ENCODE measurements around the gene TRPV4. TPM values are rescaled to one million over a fixed set of nuclear protein-coding genes. Genes with fewer than 3 reads are reported as not detected.

The TRPV4 gene
- total RNA-seq, 2 experiments from 2014 or later: 2.1 TPM; not detected in 1

GRCh38 chr12:109795023-109795422, 38.2 kb downstream of the TRPV4 start:
- POLR2A ChIA-PET: no interaction called here
- CTCF ChIA-PET (ENCODE audit: unreplicated experiment): no interaction called here
- Histone ChIP-seq H3K4me3 (ENCODE audit: low read depth, low read length, poor library complexity, severe bottlenecking) (no peak overlapping the region), H4K20me1 (ENCODE audit: insufficient read depth, low read length) (no peaks in the 10 kb centered on the region), H3K4me2 (ENCODE audit: low read length) (no peak overlapping the region), H3K27ac (ENCODE audit: low read depth, low read length, poor library complexity, severe bottlenecking) (no peak overlapping the region), H3K79me2 (ENCODE audit: insufficient read depth, low read depth, low read length) (no peaks in the 10 kb centered on the region), H3K9me3 (ENCODE audit: low read length) (no peaks in the 10 kb centered on the region), H3K4me1 (ENCODE audit: insufficient read depth, low read length, poor library complexity, severe bottlenecking) (no peaks in the 10 kb centered on the region), H3K9me2 (ENCODE audit: insufficient read depth, low read length) (no peaks in the 10 kb centered on the region), H2AFZ (ENCODE audit: low read length) (no peak overlapping the region), H3K36me3 (ENCODE audit: insufficient read depth, low read length) (no peaks in the 10 kb centered on the region)
- intact Hi-C loops (cut with micrococcal nuclease; ENCODE audit: unreplicated experiment): no loop called here
- BruUV-seq (replicated peaks): no TSS peak
- DNase-seq (ENCODE audit: low spot score): no peak
- TF ChIP-seq EZH2phosphoT487 (IDR thresholded peaks at IDR 0.05; ENCODE audit: borderline replicate concordance, low read depth, low read length) (no peak), CTCF (conservative IDR thresholded peaks at IDR 0.05; ENCODE audit: low read length) (no peak)

- ChIA-PET POLR2A (no interaction called here), CTCF (ENCODE audit: unreplicated experiment) (no interaction called here)
- Histone ChIP-seq H3K9me3 (ENCODE audit: low read length) (no peaks in the 10 kb centered on the region), H3K4me3 (ENCODE audit: low read depth, low read length, poor library complexity, severe bottlenecking) (no peak overlapping the region), H3K79me2 (ENCODE audit: insufficient read depth, low read depth, low read length) (no peaks in the 10 kb centered on the region), H2AFZ (ENCODE audit: low read length) (no peak overlapping the region), H3K4me1 (ENCODE audit: insufficient read depth, low read length, poor library complexity, severe bottlenecking) (no peaks in the 10 kb centered on the region), H3K4me2 (ENCODE audit: low read length) (no peak overlapping the region), H3K36me3 (ENCODE audit: insufficient read depth, low read length) (no peaks in the 10 kb centered on the region), H3K27ac (ENCODE audit: low read depth, low read length, poor library complexity, severe bottlenecking) (no peak overlapping the region), H3K9me2 (ENCODE audit: insufficient read depth, low read length) (no peaks in the 10 kb centered on the region), H4K20me1 (ENCODE audit: insufficient read depth, low read length) (no peaks in the 10 kb centered on the region)
- intact Hi-C loops (cut with micrococcal nuclease; ENCODE audit: unreplicated experiment): no loop called here
- no TSS peak for BruUV-seq (replicated peaks)
- no peak for DNase-seq (ENCODE audit: low spot score)
- TF ChIP-seq CTCF (conservative IDR thresholded peaks at IDR 0.05; ENCODE audit: low read length): no peak
- TF ChIP-seq EZH2phosphoT487 (IDR thresholded peaks at IDR 0.05; ENCODE audit: borderline replicate concordance, low read depth, low read length): no peak
Measured at GRCh38 chr12:109793826-109794501, 39.2 kb downstream of the TRPV4 start.

GRCh38 chr12:109793411-109793810, 39.8 kb downstream of the TRPV4 start:
- intact Hi-C loops (cut with micrococcal nuclease; ENCODE audit: unreplicated experiment): no loop called here

More at GRCh38 chr12:109793411-109793810, 39.8 kb downstream of the TRPV4 start:
- Histone ChIP-seq H3K27ac (ENCODE audit: low read depth, low read length, poor library complexity, severe bottlenecking) (no peak overlapping the region), H3K79me2 (ENCODE audit: insufficient read depth, low read depth, low read length) (no peaks in the 10 kb centered on the region), H3K4me1 (ENCODE audit: insufficient read depth, low read length, poor library complexity, severe bottlenecking) (no peaks in the 10 kb centered on the region), H3K9me2 (ENCODE audit: insufficient read depth, low read length) (no peaks in the 10 kb centered on the region), H3K9me3 (ENCODE audit: low read length) (no peaks in the 10 kb centered on the region), H2AFZ (ENCODE audit: low read length) (no peak overlapping the region), H3K4me3 (ENCODE audit: low read depth, low read length, poor library complexity, severe bottlenecking) (no peak overlapping the region), H4K20me1 (ENCODE audit: insufficient read depth, low read length) (no peaks in the 10 kb centered on the region), H3K36me3 (ENCODE audit: insufficient read depth, low read length) (no peaks in the 10 kb centered on the region), H3K4me2 (ENCODE audit: low read length) (no peak overlapping the region)
- no peak for TF ChIP-seq EZH2phosphoT487 (IDR thresholded peaks at IDR 0.05; ENCODE audit: borderline replicate concordance, low read depth, low read length)
- TF ChIP-seq CTCF (conservative IDR thresholded peaks at IDR 0.05; ENCODE audit: low read length): no peak
- CTCF ChIA-PET (ENCODE audit: unreplicated experiment): no interaction called here
- DNase-seq (ENCODE audit: low spot score): no peak
- POLR2A ChIA-PET: no interaction called here
- BruUV-seq (replicated peaks): no TSS peak

Data from OCI-LY7 (cell line).